K562 (cell line): ENCODE data around the gene AKR1D1. TPM values are rescaled to one million over a fixed set of nuclear protein-coding genes. Genes with fewer than 3 reads are reported as not detected.

Experiments used
- ATAC-seq: fragments of 200-7000 bp; cut with Tn5 transposase; 3 replicates; pipeline ENCODE4 v1.9.1; 2020; ENCODE audit warnings: moderate library complexity
- BruUV-seq: library from RNA; stranded (reverse); fragments of 400-500 nt; replicated peaks from 2 replicates; lab custom pipeline; 2021; lab: Mats Ljungman, UMichigan
- CTCF ChIA-PET: fragments of 300-600 bp; formaldehyde crosslinking; extraction: SDS; loops from one replicate; lab custom pipeline; 2021; ENCODE audit warnings: low intra/inter-chr PET ratio; lab: Yijun Ruan, JAX
- POLR2A ChIA-PET: fragments of 300-600, 350-650 bp; sonication (Branson Sonifier 250); formaldehyde crosslinking; extraction: SDS; loops from one replicate; lab custom pipeline; 2021; ENCODE audit warnings: antibody characterized with exemption, inconsistent platforms; lab: Yijun Ruan, JAX
- DNase-seq, 4 experiments: peaks; one replicate each; pipeline versions ENCODE4 v3.0.0 to v3.0.0-alpha.2; 2011 to 2018; ENCODE audit warnings: low spot score in 3 of 4, mixed read lengths in 3 of 4; ENCODE audit errors: extremely low read depth in 1 of 4
- FAIRE-seq: peaks from 2 replicates; lab custom pipeline; 2011; peaks lifted over from hg19 to GRCh38; lab: Jason Lieb, UNC
- H2AFZ ChIP-seq: 2 replicates; pipeline ENCODE4 v1.6.0; 2011; ENCODE audit warnings: low read depth, low read length, control low read depth, inconsistent platforms
- H3K27ac ChIP-seq: fragments of 200-600 bp; 3 replicates; pipeline ENCODE4 v1.8.0; 2011; ENCODE audit warnings: low read depth, mild to moderate bottlenecking, control low read depth, inconsistent platforms, low read length, moderate library complexity, mixed read lengths; ENCODE audit errors: extremely low read depth
- H3K27me3 ChIP-seq, 2 experiments: fragments of 300-600 bp in 1 of 2; 2 replicates in 1 of 2; 3 replicates in 1 of 2; pipeline versions ENCODE4 v1.6.0 to v1.8.0; 2011; ENCODE audit warnings: inconsistent platforms in 2 of 2, low read length in 2 of 2, mild to moderate bottlenecking in 1 of 2, mixed read lengths in 1 of 2, moderate library complexity in 1 of 2; ENCODE audit not compliant: control insufficient read depth in 2 of 2, insufficient read depth in 2 of 2
- H3K36me3 ChIP-seq: fragments of 300-600 bp; 3 replicates; pipeline ENCODE4 v1.8.0; 2011; ENCODE audit warnings: mild to moderate bottlenecking, low read length, inconsistent platforms; ENCODE audit not compliant: control insufficient read depth, insufficient read depth
- H3K4me1 ChIP-seq, 2 experiments: fragments of 200-600 bp in 1 of 2; replicated peaks in 1 of 2; 2 replicates in 1 of 2; 3 replicates in 1 of 2; pipeline versions ENCODE4 v1.5.1 to v1.8.0; 2011; ENCODE audit warnings: inconsistent platforms in 2 of 2, low read length in 2 of 2, mild to moderate bottlenecking in 1 of 2, mixed read lengths in 1 of 2, moderate library complexity in 1 of 2; ENCODE audit not compliant: control insufficient read depth in 2 of 2, insufficient read depth in 2 of 2
- H3K4me2 ChIP-seq: 2 replicates; pipeline ENCODE4 v1.6.1; 2011; ENCODE audit warnings: low read length, control low read depth, inconsistent platforms, mixed read lengths; ENCODE audit not compliant: insufficient read depth
- H3K4me3 ChIP-seq: fragments of 200-600 bp; sonication (generic), shearing (Covaris generic); 2 replicates; pipeline ENCODE4 v1.5.1; 2016; ENCODE audit warnings: control low read depth, inconsistent platforms
- H3K79me2 ChIP-seq: fragments of 200-600 bp; 3 replicates; pipeline ENCODE4 v1.8.0; 2011; ENCODE audit warnings: low read length, inconsistent platforms; ENCODE audit not compliant: control insufficient read depth, insufficient read depth
- H3K9ac ChIP-seq, 2 experiments: 2 replicates each; pipeline versions ENCODE4 v1.6.0 to v1.6.1; 2011; ENCODE audit warnings: low read depth in 2 of 2, low read length in 2 of 2, control low read depth in 1 of 2, inconsistent platforms in 1 of 2, mild to moderate bottlenecking in 1 of 2, mixed read lengths in 1 of 2; ENCODE audit not compliant: insufficient read depth in 1 of 2
- H3K9me1 ChIP-seq: one replicate; pipeline ENCODE4 v1.6.0; 2011; ENCODE audit warnings: inconsistent platforms, mild to moderate bottlenecking, low read length, moderate library complexity; ENCODE audit not compliant: control insufficient read depth, insufficient read depth
- H3K9me3 ChIP-seq: replicated peaks from 2 replicates; pipeline ENCODE4 v1.5.1; 2011; ENCODE audit warnings: low read depth, low read length, inconsistent platforms; ENCODE audit not compliant: control insufficient read depth, insufficient read depth
- H4K20me1 ChIP-seq: replicated peaks from 2 replicates; pipeline ENCODE4 v1.6.1; 2011; ENCODE audit warnings: low read length, inconsistent platforms, mixed read lengths; ENCODE audit not compliant: control insufficient read depth, insufficient read depth
- CBFB ChIP-seq: sonication (generic); formaldehyde crosslinking; IDR thresholded peaks from 2 replicates; pipeline ENCODE4 v1.4.0; 2020; ENCODE audit warnings: mild to moderate bottlenecking, missing genetic modification reagents
- DDX20 ChIP-seq: fragments of 450-650 bp; IDR thresholded peaks from 2 replicates; pipeline ENCODE4 v1.6.1; 2016; ENCODE audit warnings: missing genetic modification characterization, low read depth, mild to moderate bottlenecking, missing compliant biosample characterization, moderate library complexity
- ESRRA ChIP-seq: fragments of 450-650 bp; IDR thresholded peaks from 2 replicates; pipeline ENCODE4 v1.6.1; 2014; ENCODE audit warnings: low read depth, mild to moderate bottlenecking, moderate library complexity, borderline replicate concordance
- ETS2 ChIP-seq: IDR thresholded peaks from 2 replicates; pipeline ENCODE4 v1.6.1; 2016; ENCODE audit warnings: borderline replicate concordance, missing genetic modification characterization, mild to moderate bottlenecking, moderate library complexity, missing compliant biosample characterization; ENCODE audit not compliant: poor library complexity, severe bottlenecking
- HOXB6 ChIP-seq: fragments of 250-450 bp; sonication (Bioruptor Pico); IDR thresholded peaks from 2 replicates; pipeline ENCODE4 v1.5.1; 2022; ENCODE audit warnings: mild to moderate bottlenecking, borderline replicate concordance
- PRDM10 ChIP-seq: fragments of 450-650 bp; IDR thresholded peaks from 2 replicates; pipeline ENCODE4 v1.6.1; 2018; ENCODE audit not compliant: partially characterized antibody
- RFX5 ChIP-seq: IDR thresholded peaks from 2 replicates; pipeline ENCODE4 v1.6.1; 2011; ENCODE audit warnings: low read depth, mild to moderate bottlenecking, improper control_type of control experiment, low read length
- SIN3B ChIP-seq: fragments of 450-650 bp; IDR thresholded peaks from 2 replicates; pipeline ENCODE4 v1.6.1; 2017; ENCODE audit warnings: low read depth, mild to moderate bottlenecking, moderate library complexity
- SRSF1 ChIP-seq: fragments of 200-400 bp; formaldehyde crosslinking; IDR thresholded peaks from 2 replicates; pipeline ENCODE4 v1.6.1; 2017; ENCODE audit warnings: mild to moderate bottlenecking, low read depth, low read length, moderate library complexity
- TCFL5 ChIP-seq: fragments of 250-450 bp; sonication (Bioruptor Pico); conservative IDR thresholded peaks from 2 replicates; pipeline ENCODE4 v1.6.1; 2021; ENCODE audit warnings: mild to moderate bottlenecking, moderate library complexity, matching md5 sums
- ZC3H4 ChIP-seq: sonication (generic); formaldehyde crosslinking; IDR thresholded peaks from 2 replicates; pipeline ENCODE4 v1.9.0; 2021; ENCODE audit warnings: missing genetic modification reagents, borderline replicate concordance
- ZNF639 ChIP-seq, 2 experiments: fragments of 200-800 bp in 1 of 2; sonication (Bioruptor generic) in 1 of 2; sonication (generic) in 1 of 2; formaldehyde crosslinking in 1 of 2; IDR thresholded peaks in 1 of 2; conservative IDR thresholded peaks in 1 of 2; 2 replicates each; pipeline versions ENCODE4 v1.5.0 to v1.6.1; 2016 to 2020; ENCODE audit warnings: missing compliant biosample characterization in 1 of 2, missing genetic modification characterization in 1 of 2, missing genetic modification reagents in 1 of 2
- ZNF76 ChIP-seq: fragments of 250-450 bp; sonication (Bioruptor Pico); IDR thresholded peaks from 2 replicates; pipeline ENCODE4 v1.4.0; 2020; ENCODE audit warnings: mild to moderate bottlenecking, moderate library complexity, borderline replicate concordance
- WGBS: fragments of 100-300 bp; shearing (Covaris generic); methylation state at CpG from one replicate; pipeline ENCODE4 v1.1.6; 2016; ENCODE audit warnings: low coverage, mixed read lengths; ENCODE audit not compliant: insufficient coverage; ENCODE audit errors: missing lambda C conversion rate; 5-methylcytosine and 5-hydroxymethylcytosine counted together
- in situ Hi-C: fragments of 300-500 bp; cut with MboI; formaldehyde crosslinking; loops from 4 replicates; pipeline ENCODE4 v1.15.0; 2018; ENCODE audit warnings: inconsistent platforms, mixed read lengths
- intact Hi-C: fragments of 100-400 bp; cut with micrococcal nuclease; formaldehyde crosslinking; loops from 2 replicates; pipeline ENCODE4 v1.14.2; 2022
- polyA plus RNA-seq, 8 experiments: library from polyadenylated mRNA; depleted of rRNA in 4 of 8; stranded (reverse) in 5 of 8; unstranded in 3 of 8; fragments of >200 nt; fragmentation: Nextera tagmentation in 2 of 8; fragmentation: Illumina TruSeq in 1 of 8; extraction: Ambion mirVana in 2 of 8; extraction: Trizol in 1 of 8; gene quantifications; 2 replicates each; pipeline versions ENCODE4 v1.2.1 to v1.2.3, GENCODE V29; 2011 to 2014; ENCODE audit warnings: inconsistent platforms in 1 of 8, missing spikeins in 1 of 8
- total RNA-seq, 7 experiments: library from RNA; depleted of rRNA in 6 of 7; stranded (reverse); fragments of >200 nt in 6 of 7; fragmentation: Illumina TruSeq in 2 of 7; extraction: Trizol in 2 of 7; gene quantifications; 2 replicates each; pipeline versions ENCODE4 v1.2.1 to v1.2.3, GENCODE V29; 2011 to 2021; ENCODE audit warnings: low replicate concordance in 1 of 7
- TF ChIP-seq, protein P1 (sequence below): fragments of 250-450 bp; sonication (Bioruptor Pico); IDR thresholded peaks from 2 replicates; pipeline ENCODE4 v1.8.0; 2022; ENCODE audit warnings: moderate library complexity, mild to moderate bottlenecking, inconsistent platforms

The AKR1D1 gene
- total and polyA plus RNA-seq, 9 of the 15 experiments (the other 6 are each of a cell fraction or from before 2014, with no cell fraction given) = not detected

- no peaks in the 10 kb centered on the region for H3K27me3 ChIP-seq
- no peaks in the 10 kb centered on the region for H3K9me1 ChIP-seq
- intact Hi-C loops = no loop called here
- 13% methylated on average over 4 of the region's 4 CpGs for WGBS
- no peaks in the 10 kb centered on the region for H3K79me2 ChIP-seq
- no peak overlapping the region for H3K27ac ChIP-seq
- in situ Hi-C loops = no loop called here
- BruUV-seq = no TSS peak
- ATAC-seq = no peak
- no peaks in the 10 kb centered on the region for H4K20me1 ChIP-seq
- no peaks in the 10 kb centered on the region; a peak in 2 of 5 replicates for H3K4me1 ChIP-seq
- no peak overlapping the region for H3K9ac ChIP-seq
- no peaks in the 10 kb centered on the region for H3K9me3 ChIP-seq
- TF ChIP-seq ETS2 = no peak
- TF ChIP-seq ZNF639 (CRISPR knock-in tag; conservative IDR thresholded peaks at IDR 0.05 in 1 of 2, IDR thresholded peaks at IDR 0.05 in 1 of 2) = no peak
- no peak for TF ChIP-seq DDX20 (tag)
- TF ChIP-seq PRDM10 = no peak
- TF ChIP-seq, protein P1, sequence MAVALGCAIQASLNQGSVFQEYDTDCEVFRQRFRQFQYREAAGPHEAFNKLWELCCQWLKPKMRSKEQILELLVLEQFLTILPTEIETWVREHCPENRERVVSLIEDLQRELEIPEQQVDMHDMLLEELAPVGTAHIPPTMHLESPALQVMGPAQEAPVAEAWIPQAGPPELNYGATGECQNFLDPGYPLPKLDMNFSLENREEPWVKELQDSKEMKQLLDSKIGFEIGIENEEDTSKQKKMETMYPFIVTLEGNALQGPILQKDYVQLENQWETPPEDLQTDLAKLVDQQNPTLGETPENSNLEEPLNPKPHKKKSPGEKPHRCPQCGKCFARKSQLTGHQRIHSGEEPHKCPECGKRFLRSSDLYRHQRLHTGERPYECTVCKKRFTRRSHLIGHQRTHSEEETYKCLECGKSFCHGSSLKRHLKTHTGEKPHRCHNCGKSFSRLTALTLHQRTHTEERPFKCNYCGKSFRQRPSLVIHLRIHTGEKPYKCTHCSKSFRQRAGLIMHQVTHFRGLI (CRISPR knock-in tag) = no peak
- TF ChIP-seq TCFL5 (CRISPR knock-in tag) = no peak
- no peak for TF ChIP-seq HOXB6
- TF ChIP-seq ESRRA = no peak
- no peak for TF ChIP-seq ZNF76 (CRISPR knock-in tag)
- TF ChIP-seq SRSF1 = no peak
- no peak for TF ChIP-seq RFX5
- no peak for TF ChIP-seq SIN3B
- TF ChIP-seq ZC3H4 (CRISPR knock-in tag) = no peak
- TF ChIP-seq CBFB (CRISPR knock-in tag) = no peak
- no peak overlapping the region for H3K4me3 ChIP-seq
- ChIA-PET CTCF (no interaction called here), POLR2A (interaction anchor here (1.0 to 1.1 kb wide), 2 partner anchors 11 to 12 kb away, joined by 3 to 4 read pairs; no protein-coding TSS in a partner anchor)
- DNase-seq = no peak
- no peak overlapping the region for H3K4me2 ChIP-seq
- no peak overlapping the region for H2AFZ ChIP-seq
- H3K36me3 ChIP-seq = no peaks in the 10 kb centered on the region
- no peak for FAIRE-seq
Measured at GRCh38 chr7:138033241-138033640, 43.0 kb upstream of the AKR1D1 start.
